GM19395 (cell line): ENCODE results near the gene CDC25A.
"Not testable (repeated sequence)": the region's sequence is repeated elsewhere in the genome, so short reads cannot be mapped to it uniquely, and the experiment has no call there.

Experiments used
- ATAC-seq: cut with Tn5 transposase; IDR thresholded peaks from one replicate; pipeline ENCODE4 v1.9.1; 2021; ENCODE audit warnings: mild to moderate bottlenecking, moderate library complexity; ENCODE audit not compliant: unreplicated experiment

CDC25A gene

DNA sequence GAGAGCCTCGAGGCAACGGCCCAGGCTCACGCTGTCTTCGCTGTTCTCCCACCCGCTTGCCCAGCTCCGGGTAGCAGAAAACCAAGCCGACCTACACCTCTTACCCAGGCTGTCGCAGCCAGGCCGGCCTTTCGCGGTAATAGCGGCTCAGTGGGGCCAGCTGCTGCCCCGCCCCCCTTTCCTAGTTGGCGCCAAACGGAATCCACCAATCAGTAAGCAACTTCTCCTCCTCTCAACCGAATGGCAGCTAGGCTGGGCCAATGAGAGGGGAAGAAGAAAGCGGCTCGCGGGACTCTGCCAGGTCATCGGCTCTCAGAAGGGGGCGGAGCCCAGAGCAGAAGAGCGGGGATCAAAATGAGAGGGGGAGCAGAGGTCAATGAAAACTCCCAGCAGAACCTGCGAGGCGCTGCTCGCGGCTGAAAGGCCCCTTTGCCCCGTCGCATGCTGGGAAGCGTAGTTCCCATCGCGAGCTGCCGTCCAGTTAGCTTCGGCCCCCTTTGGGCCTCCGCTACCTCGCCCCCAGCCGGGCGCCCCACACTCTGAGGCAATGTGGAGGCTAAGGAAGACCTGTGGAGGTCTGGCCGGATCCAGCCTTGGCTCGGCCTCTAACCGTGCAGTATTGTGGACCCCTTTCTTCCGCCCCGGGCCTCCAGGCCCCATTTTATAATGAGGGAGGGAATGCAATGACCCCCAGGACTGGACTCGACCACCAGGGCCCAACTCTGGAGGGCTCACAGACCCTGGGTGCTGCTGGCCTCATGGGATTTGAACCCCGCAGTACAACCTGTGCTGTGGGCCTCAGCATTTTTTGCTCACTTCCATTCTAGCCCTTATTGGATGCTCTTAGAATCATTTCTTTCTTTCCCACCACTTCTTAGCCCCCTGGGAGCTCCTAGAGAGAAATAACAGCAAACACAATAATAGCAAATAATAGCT, at the start of gene CDC25A:
TSS of gene CDC25A (minus strand) at position 152 of the 936 bp plus-strand sequence. CDS start 470 bp downstream, outside the sequence.
- peak; percentile 97 for ATAC-seq

GRCh38 chr3:48236531-48236930, 48.3 kb upstream of the CDC25A start:
- no peak for ATAC-seq

- no peak for ATAC-seq
Measured at GRCh38 chr3:48233542-48233941, 45.3 kb upstream of the CDC25A start.

DNA sequence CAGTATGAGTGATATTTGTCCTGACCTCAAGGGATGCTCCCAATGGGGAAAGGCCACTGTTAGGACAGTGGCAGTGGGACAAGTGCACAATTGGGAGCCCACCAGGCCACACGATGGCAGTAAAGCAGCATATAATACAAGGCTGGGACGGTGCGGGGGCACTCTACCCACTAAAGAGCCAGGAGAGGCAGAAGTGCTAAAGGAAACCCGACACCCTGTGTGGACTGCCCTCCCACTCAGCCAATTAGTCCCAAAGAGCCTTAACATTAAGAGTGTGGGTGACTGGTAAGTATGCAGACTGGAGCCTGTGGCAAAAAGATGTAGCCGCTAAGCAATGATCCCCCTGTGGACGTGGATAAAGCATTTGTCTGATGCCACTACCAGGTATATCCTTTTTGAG, 44.5 kb upstream of the CDC25A start:
- ATAC-seq = peak; percentile 60

DNA sequence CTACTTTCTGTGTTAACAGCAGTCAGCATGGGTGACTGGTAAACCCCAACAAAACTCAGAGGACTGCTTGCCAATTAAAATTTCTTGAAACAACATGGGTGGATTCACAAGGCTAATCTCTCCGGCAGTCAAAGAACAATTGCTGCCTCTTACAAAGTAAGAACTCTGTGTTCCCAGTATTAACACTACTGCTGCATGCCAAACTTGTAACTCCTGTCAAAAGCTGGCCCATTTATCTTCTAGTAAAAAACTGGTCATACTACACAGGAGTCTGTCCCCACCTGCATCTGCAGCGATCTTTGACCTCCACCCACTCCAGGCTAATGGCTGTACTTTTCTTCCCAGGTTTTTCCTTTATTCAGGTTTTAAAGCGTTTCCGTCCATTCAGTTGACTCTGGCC, 44.0 kb upstream of the CDC25A start:
- ATAC-seq = no peak

DNA sequence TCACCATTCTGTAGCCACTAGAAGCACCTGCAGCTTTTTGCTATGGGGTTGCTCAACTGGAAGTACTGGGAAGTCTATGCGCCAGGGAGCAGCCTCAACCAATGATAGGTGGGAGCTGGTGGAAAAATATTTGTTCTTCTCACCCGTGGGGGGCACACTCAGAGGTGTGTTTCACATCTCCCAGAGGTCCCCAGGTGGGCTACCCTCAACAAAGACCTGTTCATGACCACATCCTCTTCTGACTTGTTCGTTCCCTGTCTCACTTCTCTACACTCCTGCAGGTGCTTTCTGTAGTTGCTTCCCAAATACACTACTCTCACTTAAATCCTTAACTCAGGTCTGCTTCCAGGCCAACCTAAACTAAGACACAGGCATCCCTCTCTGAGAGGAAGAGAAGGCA, 38.7 kb upstream of the CDC25A start:
- ATAC-seq = no peak

DNA sequence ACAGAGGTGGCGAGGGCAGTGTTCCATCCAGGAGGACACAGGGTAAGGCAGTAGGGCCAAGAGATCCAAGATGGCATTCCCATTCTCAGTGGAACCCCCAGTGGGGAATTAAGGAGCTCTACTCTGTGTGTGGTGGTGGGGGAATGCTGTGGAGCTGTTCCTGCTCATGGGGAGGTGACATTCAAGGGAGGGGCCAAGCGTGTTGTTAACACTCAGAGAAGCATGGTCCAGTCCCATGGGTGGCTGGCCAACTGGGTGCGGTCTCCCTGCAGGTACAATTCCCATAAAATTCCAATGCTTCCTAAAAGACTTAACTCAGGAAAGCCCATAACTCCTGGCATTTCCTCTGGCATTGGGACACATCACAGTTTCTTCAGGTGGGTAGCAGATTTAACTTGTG, 37.4 kb upstream of the CDC25A start:
- no peak for ATAC-seq

- ATAC-seq = peak; percentile 79
Measured at GRCh38 chr3:48222616-48223513, 34.6 kb upstream of the CDC25A start, which contains the start of gene CAMP. TSS of gene CAMP (plus strand) at chr3:48223495. CDS start at chr3:48223512, 17 bp downstream.

- ATAC-seq = no peak
Measured at GRCh38 chr3:48220746-48221145, 32.5 kb upstream of the CDC25A start.

GRCh38 chr3:48219543-48219942, 31.3 kb upstream of the CDC25A start:
- no peak for ATAC-seq

DNA sequence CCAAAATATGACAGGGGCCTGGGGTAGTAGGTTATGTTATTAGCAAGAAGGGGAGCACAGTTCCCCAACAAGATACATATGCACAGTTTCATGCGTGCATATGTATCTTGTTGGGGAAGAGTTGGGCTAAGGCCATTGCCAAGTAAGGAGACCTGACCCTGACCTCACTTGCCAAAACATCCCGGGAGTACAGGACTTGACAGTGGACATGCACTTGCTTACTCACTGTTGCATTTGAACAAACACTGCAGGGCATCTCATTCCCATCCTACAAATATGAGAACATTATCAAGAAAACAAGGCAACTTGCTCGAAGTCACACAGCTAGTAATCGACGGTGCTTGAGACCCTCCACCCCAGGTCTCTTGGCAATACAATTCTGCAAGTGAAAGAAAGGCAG, 30.3 kb upstream of the CDC25A start:
- no peak for ATAC-seq

DNA sequence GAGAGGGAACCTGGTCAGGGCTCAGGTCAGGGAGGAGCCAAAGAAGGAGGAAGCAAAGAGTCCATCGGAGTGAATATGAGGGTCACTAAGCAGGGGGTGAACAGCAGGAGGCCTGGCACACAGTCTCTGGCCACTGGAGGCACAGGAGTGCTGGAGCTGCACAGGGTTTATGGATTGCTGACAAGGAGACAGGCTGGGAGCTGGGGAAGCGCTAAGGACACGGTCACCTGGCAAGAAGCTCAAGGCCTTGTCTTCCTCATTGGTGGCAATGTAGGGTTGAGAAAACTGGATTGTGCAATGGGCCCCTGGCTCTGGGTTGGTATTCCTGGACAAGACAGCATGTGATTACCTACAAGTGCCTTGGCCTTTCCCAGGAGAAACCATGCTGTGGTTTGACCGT, 29.2 kb upstream of the CDC25A start:
- no peak for ATAC-seq

DNA sequence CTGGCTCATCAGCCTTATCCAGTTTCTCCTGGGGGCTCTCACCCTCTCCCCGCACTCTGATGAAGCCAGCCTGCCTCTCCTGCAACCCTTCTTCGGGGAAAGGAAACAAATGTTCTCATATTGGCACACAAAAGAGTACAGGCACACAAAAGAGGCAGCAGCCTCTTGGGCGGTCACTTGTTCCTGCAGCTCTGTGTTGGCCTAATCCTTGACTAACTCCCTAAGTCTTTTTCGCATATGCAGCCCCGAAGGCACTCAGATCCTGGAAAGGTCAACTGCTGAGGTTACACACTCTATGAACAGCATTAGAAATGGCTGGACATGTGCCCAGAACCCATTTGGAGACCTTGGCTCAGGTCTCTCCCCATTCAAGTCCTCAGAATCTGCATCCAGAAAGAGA, 27.7 kb upstream of the CDC25A start:
- ATAC-seq = no peak

GRCh38 chr3:48215466-48215865, 27.2 kb upstream of the CDC25A start:
- no peak for ATAC-seq

DNA sequence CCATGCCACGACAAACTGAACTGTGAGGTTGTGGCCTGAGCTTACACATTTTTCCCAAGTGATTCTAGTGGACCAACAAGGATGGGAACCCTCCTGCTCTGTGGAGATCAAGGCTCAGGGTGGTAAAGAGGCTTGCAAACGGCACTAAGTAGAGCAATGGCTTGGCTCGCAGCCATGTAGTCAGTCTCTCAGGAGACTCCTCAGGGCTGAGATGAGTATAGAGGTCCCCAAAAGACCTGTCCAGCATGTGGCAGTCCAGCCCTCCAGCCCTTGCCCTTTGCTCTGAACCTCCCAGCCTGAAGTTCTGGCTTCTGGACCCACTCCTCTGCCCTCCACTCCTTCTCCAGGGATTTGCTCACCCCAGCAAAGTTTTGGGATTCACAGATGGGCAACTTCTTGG, 26.8 kb upstream of the CDC25A start:
- ATAC-seq = no peak

GRCh38 chr3:48214225-48214624, 26.0 kb upstream of the CDC25A start:
- ATAC-seq = no peak

- not testable (repeated sequence) for ATAC-seq
Measured at GRCh38 chr3:48211776-48212175, 23.6 kb upstream of the CDC25A start.

GRCh38 chr3:48210534-48210933, 22.3 kb upstream of the CDC25A start:
- not testable (repeated sequence) for ATAC-seq

DNA sequence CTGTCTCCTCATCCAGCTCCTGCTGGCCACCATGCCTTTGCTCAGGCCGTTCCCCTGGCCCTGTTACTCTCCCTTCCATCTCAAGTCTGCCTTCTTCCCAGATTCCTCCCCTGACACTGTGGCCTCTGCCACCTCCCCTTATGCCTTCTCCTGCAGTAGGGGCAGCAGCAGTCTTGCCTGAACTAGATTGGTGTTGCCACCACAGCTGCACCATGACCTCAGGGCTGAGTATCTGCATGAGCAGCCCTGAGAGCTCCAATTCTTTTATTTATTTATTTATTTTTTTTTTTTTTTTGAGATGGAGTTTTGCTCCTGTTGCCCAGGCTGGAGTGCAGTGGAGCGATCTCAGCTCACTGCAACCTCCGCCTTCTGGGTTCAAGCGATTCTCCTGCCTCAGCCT, 21.2 kb upstream of the CDC25A start:
- ATAC-seq = no peak

- ATAC-seq = no peak
Measured at GRCh38 chr3:48208076-48208475, 19.9 kb upstream of the CDC25A start.

GRCh38 chr3:48202632-48203031, 14.4 kb upstream of the CDC25A start:
- no peak for ATAC-seq

DNA sequence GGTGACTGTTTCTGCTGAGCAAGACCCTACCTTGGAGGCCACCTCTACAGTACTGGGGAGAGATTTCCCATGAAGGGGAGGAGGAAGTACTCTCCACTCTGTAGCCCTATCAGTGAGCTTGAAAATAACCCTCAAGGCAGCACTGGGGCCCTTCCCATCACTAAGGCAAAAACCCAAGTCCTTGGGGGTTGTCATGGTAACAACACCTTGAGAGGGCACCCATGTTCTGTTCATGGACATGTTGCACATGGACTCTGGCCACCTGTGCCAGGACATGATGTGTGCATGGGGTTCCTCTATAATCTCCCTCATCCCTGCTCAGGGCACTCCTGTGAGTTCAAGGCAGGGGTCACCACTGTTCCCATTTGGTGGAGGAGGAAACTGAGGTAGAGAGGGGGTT, 10.9 kb upstream of the CDC25A start:
- ATAC-seq = no peak
